Kidney epithelial cell (primary cell): ENCODE measurements around the gene ERI2. TPM values are rescaled to one million over a fixed set of nuclear protein-coding genes. Genes with fewer than 3 reads are reported as not detected.
"Not testable (repeated sequence)": the region's sequence is repeated elsewhere in the genome, so short reads cannot be mapped to it uniquely, and the experiment has no call there.

Experiments used
- DNase-seq: peaks from one replicate; pipeline ENCODE4 v3.0.0-alpha.2; 2010; ENCODE audit warnings: low read depth
- H3K27me3 ChIP-seq: 2 replicates; pipeline ENCODE4 v1.6.0; 2011; ENCODE audit warnings: low read length; ENCODE audit not compliant: control insufficient read depth, insufficient read depth
- H3K36me3 ChIP-seq: 2 replicates; pipeline ENCODE4 v1.5.1; 2011; ENCODE audit warnings: low read length; ENCODE audit not compliant: control insufficient read depth, insufficient read depth
- H3K4me3 ChIP-seq: 2 replicates; pipeline ENCODE4 v1.5.1; 2011; ENCODE audit warnings: low read depth, mild to moderate bottlenecking, control low read depth, low read length
- CTCF ChIP-seq: IDR thresholded peaks from 2 replicates; pipeline ENCODE4 v1.5.1; 2011; ENCODE audit warnings: mild to moderate bottlenecking, moderate library complexity, low read length, control low read depth, inconsistent platforms; ENCODE audit not compliant: insufficient read depth, poor library complexity, severe bottlenecking
- total RNA-seq: library from RNA; depleted of rRNA; stranded (reverse); fragments of >200 nt; gene quantifications from 2 replicates; pipeline ENCODE4 v1.2.3, GENCODE V29; 2015

ERI2 gene
- total RNA-seq, 1 donor from 2014 or later, result 15.3 TPM

GRCh38 chr16:20811889-20812439, 5.7 kb upstream of the ERI2 start:
- no peak for DNase-seq
- Histone ChIP-seq H3K36me3 (no peaks in the 10 kb centered on the region), H3K4me3 (no peak overlapping the region), H3K27me3 (no peaks in the 10 kb centered on the region)
- TF ChIP-seq CTCF, result no peak

GRCh38 chr16:20807862-20808261, 1.6 kb upstream of the ERI2 start:
- no peak for DNase-seq
- no peak for TF ChIP-seq CTCF
- Histone ChIP-seq H3K36me3 (no peaks in the 10 kb centered on the region), H3K27me3 (no peaks in the 10 kb centered on the region), H3K4me3 (no peak overlapping the region)

- not testable (repeated sequence) for H3K27me3 ChIP-seq, H3K36me3 ChIP-seq, DNase-seq
- H3K4me3 ChIP-seq, result peak overlapping the region; percentile 79
These were observed 546 bp downstream of the ERI2 start for GRCh38 chr16:20805684-20806167.

- Histone ChIP-seq H3K36me3 (no peaks in the 10 kb centered on the region), H3K27me3 (no peaks in the 10 kb centered on the region), H3K4me3 (no peak overlapping the region)
- TF ChIP-seq CTCF, result no peak
- DNase-seq, result no peak
These were observed 2.6 kb downstream of the ERI2 start for GRCh38 chr16:20803561-20804214.

- H3K27me3 ChIP-seq, result no peaks in the 10 kb centered on the region
- H3K4me3 ChIP-seq, result no peak overlapping the region
- no peak for DNase-seq
- no peak for TF ChIP-seq CTCF
- H3K36me3 ChIP-seq, result no peaks in the 10 kb centered on the region
These were observed 3.1 kb downstream of the ERI2 start for GRCh38 chr16:20803192-20803560.

- no peak for TF ChIP-seq CTCF
- no peaks in the 10 kb centered on the region for H3K27me3 ChIP-seq
- no peak overlapping the region for H3K4me3 ChIP-seq
- no peak for DNase-seq
- H3K36me3 ChIP-seq, result no peaks in the 10 kb centered on the region
These were observed 5.0 kb downstream of the ERI2 start for GRCh38 chr16:20801278-20801677.
